ENCODE results near the gene ITGB8.

Gene ITGB8

DNA sequence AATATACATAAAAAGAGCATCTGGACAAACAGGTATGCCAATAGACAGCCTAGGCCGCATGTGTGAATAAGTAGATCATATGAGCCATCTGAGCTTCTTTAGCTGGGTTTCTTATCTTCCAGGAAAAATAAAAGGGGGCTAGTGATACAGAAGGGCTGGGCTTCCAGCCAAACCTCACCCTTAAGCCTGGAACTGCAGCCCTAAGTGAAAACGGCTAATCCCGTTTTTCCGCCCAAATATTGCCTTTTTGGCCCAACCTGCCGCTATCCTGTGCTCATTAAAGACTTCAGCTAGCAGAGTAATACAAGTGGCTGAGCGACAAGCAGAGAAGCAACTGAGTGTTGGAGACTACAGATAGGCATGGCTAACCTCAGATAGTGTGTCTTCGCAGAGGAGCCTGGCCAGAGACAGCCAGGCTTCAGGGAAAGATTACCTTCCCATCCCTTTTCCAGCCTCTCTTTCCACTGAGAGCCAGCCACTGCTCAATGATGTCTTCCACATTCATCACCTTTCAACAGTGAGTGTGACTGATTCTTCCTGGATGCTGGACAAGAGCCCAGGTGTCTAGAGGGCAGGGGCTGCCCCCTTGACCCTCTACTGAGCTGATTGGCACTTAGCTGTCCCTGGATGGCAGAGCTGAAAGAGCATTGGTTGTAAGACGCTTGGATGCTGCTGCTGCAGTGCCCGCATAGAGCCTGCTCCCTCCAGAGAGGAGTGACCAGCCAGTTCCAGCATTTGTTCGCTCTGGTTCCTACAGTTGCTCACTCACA is 108.9 kb downstream of the ITGB8 start:
- ChIA-PET POLR2A (no interaction called here), CTCF (interaction anchor here (0.7 to 3.5 kb wide), 8 partner anchors 8 to 744 kb away, joined by 3 to 14 read pairs (median 4); no protein-coding TSS in a partner anchor)
- no peak for DNase-seq (ENCODE audit: extremely low spot score)
- TF ChIP-seq, protein P1, sequence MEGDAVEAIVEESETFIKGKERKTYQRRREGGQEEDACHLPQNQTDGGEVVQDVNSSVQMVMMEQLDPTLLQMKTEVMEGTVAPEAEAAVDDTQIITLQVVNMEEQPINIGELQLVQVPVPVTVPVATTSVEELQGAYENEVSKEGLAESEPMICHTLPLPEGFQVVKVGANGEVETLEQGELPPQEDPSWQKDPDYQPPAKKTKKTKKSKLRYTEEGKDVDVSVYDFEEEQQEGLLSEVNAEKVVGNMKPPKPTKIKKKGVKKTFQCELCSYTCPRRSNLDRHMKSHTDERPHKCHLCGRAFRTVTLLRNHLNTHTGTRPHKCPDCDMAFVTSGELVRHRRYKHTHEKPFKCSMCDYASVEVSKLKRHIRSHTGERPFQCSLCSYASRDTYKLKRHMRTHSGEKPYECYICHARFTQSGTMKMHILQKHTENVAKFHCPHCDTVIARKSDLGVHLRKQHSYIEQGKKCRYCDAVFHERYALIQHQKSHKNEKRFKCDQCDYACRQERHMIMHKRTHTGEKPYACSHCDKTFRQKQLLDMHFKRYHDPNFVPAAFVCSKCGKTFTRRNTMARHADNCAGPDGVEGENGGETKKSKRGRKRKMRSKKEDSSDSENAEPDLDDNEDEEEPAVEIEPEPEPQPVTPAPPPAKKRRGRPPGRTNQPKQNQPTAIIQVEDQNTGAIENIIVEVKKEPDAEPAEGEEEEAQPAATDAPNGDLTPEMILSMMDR (IDR thresholded peaks at IDR 0.05; ENCODE audit: control extremely low read depth, extremely low read depth, low read depth, missing control alignments), result no peak

DNA sequence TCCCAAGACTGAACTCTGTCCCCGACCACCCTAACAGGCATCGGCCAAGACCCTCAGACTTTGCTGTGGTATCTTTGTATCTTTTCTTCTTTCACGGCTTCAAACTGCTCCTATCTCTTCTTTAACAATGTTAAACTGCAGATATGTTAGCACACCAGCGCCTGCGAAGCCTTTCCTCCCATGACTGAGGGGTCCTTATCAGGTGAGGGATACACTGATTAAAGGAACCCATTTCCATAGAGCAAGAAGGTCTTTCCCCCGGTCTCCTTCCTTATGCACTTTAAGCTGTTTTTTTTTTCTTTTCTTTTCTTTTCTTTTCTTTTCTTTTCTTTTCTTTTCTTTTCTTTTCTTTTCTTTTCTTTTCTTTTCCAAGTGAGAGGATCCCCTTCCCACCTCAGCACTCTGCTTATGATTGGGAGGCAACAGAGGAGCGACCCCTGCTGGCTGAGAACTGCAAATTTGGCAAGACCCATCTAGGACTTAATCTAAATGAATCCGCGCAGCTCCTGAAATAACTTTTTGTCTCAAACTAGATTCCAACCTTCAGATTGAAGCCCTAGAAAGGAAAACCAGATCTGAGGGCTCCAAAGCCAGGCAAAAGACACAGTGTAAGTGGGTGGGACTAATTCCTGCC is 109.9 kb downstream of the ITGB8 start:
- ChIA-PET POLR2A (no interaction called here), CTCF (interaction anchor here (0.7 to 3.5 kb wide), 11 partner anchors 9 to 745 kb away, joined by 3 to 14 read pairs (median 4); no protein-coding TSS in a partner anchor)
- TF ChIP-seq, protein P1 (IDR thresholded peaks at IDR 0.05; ENCODE audit: control extremely low read depth, extremely low read depth, low read depth, missing control alignments), result peak; percentile 31
- DNase-seq (ENCODE audit: extremely low spot score), result peak; percentile 19

GRCh38 chr7:20441346-20441745 is 110.6 kb downstream of the ITGB8 start:
- TF ChIP-seq, protein P1 (IDR thresholded peaks at IDR 0.05; ENCODE audit: control extremely low read depth, extremely low read depth, low read depth, missing control alignments), result no peak
- no peak for DNase-seq (ENCODE audit: extremely low spot score)
- ChIA-PET CTCF (interaction anchor here (0.7 to 3.5 kb wide), 6 partner anchors 9 to 694 kb away, joined by 3 to 14 read pairs (median 4); no protein-coding TSS in a partner anchor), POLR2A (no interaction called here)

- TF ChIP-seq, protein P1 (IDR thresholded peaks at IDR 0.05; ENCODE audit: control extremely low read depth, extremely low read depth, low read depth, missing control alignments), result no peak
- DNase-seq (ENCODE audit: extremely low spot score), result no peak
- ChIA-PET POLR2A (no interaction called here), CTCF (interaction anchor here (0.7 to 3.5 kb wide), 5 partner anchors 10 to 513 kb away, joined by 3 to 14 read pairs (median 4); no protein-coding TSS in a partner anchor)
These were observed 111.3 kb downstream of the ITGB8 start for GRCh38 chr7:20441991-20442441.

GRCh38 chr7:20442951-20443350 is 112.3 kb downstream of the ITGB8 start:
- TF ChIP-seq, protein P1 (IDR thresholded peaks at IDR 0.05; ENCODE audit: control extremely low read depth, extremely low read depth, low read depth, missing control alignments), result no peak
- no peak for DNase-seq (ENCODE audit: extremely low spot score)
- POLR2A ChIA-PET, result no interaction called here
- CTCF ChIA-PET, result interaction anchor here (1.2 to 3.5 kb wide), 2 partner anchors 11 to 32 kb away, joined by 3 to 14 read pairs; no protein-coding TSS in a partner anchor

- TF ChIP-seq, protein P1 (IDR thresholded peaks at IDR 0.05; ENCODE audit: control extremely low read depth, extremely low read depth, low read depth, missing control alignments), result no peak
- ChIA-PET POLR2A (no interaction called here), CTCF (interaction anchor here (1.1 to 1.6 kb wide), 5 partner anchors 8 to 26 kb away, joined by 3 to 4 read pairs (median 3); no protein-coding TSS in a partner anchor)
- no peak for DNase-seq (ENCODE audit: extremely low spot score)
These were observed 113.5 kb downstream of the ITGB8 start for GRCh38 chr7:20444030-20444800.
